ENCODE data around the gene GPHN.
"Not testable (repeated sequence)": the region's sequence is repeated elsewhere in the genome, so short reads cannot be mapped to it uniquely, and the experiment has no call there.

GPHN gene

DNA sequence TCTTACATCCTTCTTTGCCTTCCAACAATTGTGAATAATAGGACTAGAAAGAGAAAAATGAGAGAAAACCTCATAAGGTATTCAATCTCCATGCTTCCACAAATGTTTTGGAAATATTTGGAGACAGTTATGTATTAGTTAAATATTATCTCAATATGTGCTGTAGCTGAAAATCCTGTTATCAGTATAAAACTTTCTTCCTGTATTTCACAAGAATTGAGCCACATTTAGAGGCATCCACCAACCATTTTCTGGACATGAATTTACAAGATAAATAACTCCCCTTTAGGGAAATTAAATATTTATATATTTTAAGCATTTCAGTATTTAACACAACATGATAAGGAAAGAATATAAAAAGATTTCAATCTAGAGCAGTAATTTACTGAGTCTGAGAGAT lies 200.3 kb downstream of the GPHN start:
- TF ChIP-seq, protein P1, sequence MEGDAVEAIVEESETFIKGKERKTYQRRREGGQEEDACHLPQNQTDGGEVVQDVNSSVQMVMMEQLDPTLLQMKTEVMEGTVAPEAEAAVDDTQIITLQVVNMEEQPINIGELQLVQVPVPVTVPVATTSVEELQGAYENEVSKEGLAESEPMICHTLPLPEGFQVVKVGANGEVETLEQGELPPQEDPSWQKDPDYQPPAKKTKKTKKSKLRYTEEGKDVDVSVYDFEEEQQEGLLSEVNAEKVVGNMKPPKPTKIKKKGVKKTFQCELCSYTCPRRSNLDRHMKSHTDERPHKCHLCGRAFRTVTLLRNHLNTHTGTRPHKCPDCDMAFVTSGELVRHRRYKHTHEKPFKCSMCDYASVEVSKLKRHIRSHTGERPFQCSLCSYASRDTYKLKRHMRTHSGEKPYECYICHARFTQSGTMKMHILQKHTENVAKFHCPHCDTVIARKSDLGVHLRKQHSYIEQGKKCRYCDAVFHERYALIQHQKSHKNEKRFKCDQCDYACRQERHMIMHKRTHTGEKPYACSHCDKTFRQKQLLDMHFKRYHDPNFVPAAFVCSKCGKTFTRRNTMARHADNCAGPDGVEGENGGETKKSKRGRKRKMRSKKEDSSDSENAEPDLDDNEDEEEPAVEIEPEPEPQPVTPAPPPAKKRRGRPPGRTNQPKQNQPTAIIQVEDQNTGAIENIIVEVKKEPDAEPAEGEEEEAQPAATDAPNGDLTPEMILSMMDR (IDR thresholded peaks at IDR 0.05; ENCODE audit: extremely low read depth, missing control alignments) = no peak
- DNase-seq (ENCODE audit: low spot score) = no peak

DNA sequence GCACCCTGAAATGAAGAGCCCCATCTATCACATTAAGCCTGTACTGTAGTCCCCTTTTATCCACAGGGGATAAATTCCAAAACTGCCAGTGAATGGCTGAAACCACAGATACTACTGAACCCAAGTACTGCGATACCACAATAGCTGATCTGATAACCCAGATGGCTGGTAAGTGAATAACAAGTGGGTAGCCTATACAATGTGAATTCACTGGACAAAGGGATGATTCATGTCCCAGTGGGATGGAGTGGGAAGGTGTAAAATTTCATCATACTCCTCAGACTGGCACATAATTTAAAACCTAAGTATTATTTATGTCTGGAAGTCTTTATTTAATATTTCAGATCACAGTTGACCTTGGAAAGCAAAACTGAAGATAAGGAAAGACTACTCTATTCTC lies 201.3 kb downstream of the GPHN start:
- TF ChIP-seq, protein P1 (IDR thresholded peaks at IDR 0.05; ENCODE audit: extremely low read depth, missing control alignments) = no peak

DNA sequence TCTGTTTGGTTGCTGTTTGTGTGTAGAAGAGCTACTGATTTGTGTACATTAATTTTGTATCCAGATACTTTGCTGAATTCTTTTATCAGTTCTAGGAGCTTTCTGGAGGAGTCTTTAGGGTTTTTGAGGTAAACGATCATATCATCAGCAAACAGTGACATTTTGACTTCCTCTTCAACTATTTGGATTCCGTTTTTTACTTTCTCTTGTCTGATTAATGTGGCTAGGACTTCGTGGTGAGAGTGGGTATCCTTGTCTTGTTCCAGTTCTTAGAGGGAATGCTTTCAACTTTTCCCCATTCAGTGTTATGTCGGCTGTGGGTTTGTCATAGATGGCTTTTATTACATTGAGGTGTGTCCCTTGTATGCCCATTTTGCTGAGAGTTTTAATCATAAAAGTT lies 206.3 kb downstream of the GPHN start:
- DNase-seq (ENCODE audit: low spot score) = not testable (repeated sequence)

More for the DNA sequence above, 201.3 kb downstream of the GPHN start:
- no peak for DNase-seq (ENCODE audit: low spot score)

DNA sequence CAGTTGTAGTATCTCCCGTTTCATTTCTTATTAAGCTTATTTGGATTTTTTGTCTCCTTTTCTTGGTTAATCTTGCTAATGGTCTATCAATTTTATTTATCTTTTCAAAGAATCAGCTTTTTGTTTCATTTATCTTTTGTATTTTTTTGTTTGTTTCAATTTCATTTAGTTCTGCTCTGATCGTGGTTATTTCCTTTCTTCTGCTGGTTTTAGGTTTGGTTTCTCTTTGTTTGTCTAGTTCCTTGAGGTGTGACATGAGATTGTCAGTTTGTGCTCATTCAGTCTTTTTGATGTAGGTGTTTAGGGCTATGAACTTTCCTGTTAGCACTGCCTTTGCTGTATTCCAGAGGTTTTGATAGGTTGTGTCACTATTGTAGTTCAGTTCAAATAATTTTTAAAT lies 207.4 kb downstream of the GPHN start:
- DNase-seq (ENCODE audit: low spot score) = not testable (repeated sequence)

DNA sequence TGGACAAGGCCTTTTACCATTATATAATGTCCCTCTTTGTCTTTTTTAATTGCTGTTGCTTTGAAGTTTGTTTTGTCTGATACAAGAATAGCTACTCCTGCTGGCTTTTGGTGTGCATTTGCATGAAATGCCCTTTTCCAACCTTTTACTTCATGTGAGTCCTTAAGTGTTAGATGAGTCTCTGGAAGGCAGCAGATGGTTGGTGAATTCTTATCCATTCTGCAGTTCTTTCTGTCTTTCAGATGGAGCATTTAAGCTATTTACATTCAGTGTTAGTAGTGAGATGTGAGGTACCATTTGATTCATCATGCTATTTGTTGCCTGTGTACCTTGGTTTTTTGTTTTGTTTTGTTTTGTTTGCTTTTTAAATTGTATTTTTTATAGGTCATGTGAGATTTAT lies 208.3 kb downstream of the GPHN start:
- no peak for DNase-seq (ENCODE audit: low spot score)
- TF ChIP-seq, protein P1 (IDR thresholded peaks at IDR 0.05; ENCODE audit: extremely low read depth, missing control alignments) = no peak

DNA sequence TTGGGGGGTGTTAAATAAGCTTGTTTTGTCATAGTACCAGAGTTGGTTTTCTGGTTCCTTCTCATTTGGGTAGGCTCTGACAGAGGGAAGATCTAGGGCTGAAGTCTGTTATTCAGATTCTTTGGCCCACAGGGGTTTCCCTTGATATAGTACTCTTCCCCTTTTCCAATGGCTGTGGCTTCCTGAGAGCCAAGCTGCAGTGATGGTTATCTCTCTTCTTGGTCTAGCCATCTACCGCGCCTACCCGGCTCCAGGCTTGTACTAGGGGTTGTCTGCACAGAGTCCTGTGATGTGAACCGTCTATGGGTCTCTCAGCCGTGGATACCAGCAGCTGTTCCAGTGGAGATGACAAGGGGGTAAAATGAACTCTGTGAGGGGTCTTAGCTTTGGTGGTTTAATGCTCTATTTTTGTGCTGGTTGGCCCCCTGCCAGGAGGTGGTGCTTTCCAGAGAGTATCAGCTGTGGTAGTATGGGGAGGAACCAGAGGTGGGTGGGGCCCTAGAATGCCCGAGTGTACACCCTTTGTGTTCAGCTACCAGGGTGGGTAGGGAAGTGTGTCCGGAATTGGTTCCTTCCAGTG lies 209.7 kb downstream of the GPHN start:
- TF ChIP-seq, protein P1 (IDR thresholded peaks at IDR 0.05; ENCODE audit: extremely low read depth, missing control alignments) = no peak
- no peak for DNase-seq (ENCODE audit: low spot score)

DNA sequence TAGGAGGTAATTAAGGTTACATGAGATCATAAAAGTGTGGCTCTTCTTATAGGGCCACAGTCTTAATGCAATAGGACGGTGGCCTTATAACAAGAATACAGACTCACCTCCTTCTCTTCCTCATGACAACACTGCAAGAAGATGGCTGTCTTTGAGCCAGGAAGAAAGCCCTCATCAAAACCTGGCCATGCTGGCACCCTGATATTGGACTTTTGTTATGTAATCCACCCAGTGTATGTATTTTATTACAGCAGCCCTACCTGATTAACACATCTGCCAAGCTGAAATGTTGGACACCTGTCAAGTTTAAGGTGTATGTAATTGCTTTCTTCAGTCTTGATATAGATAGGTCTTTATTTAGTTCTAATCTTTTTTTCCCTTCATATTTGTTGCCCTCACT lies 217.0 kb downstream of the GPHN start:
- DNase-seq (ENCODE audit: low spot score) = no peak
- TF ChIP-seq, protein P1 (IDR thresholded peaks at IDR 0.05; ENCODE audit: extremely low read depth, missing control alignments) = no peak

- not testable (repeated sequence) for DNase-seq (ENCODE audit: low spot score)
These were observed 223.4 kb downstream of the GPHN start for GRCh38 chr14:66731298-66731697.

GRCh38 chr14:66735853-66736252 lies 227.9 kb downstream of the GPHN start:
- TF ChIP-seq, protein P1 (IDR thresholded peaks at IDR 0.05; ENCODE audit: extremely low read depth, missing control alignments) = no peak

More at GRCh38 chr14:66735853-66736252, 227.9 kb downstream of the GPHN start:
- DNase-seq (ENCODE audit: low spot score) = no peak
